Loucy (cell line): Measurements from ENCODE around the gene IDH1.
"Not testable (repeated sequence)": the region's sequence is repeated elsewhere in the genome, so short reads cannot be mapped to it uniquely, and the experiment has no call there.

ENCODE experiments used
- H2AFZ ChIP-seq: fragments of 200-600 bp; sonication (generic); 2 replicates; pipeline ENCODE4 v1.6.0; 2016; ENCODE audit warnings: antibody characterized with exemption, mild to moderate bottlenecking, low read length, moderate library complexity
- H3F3A ChIP-seq: fragments of 200-600 bp; 2 replicates; pipeline ENCODE4 v1.6.0; 2016; ENCODE audit warnings: antibody characterized with exemption, low read depth, mild to moderate bottlenecking
- H3K27me3 ChIP-seq: fragments of 200-600 bp; sonication (generic); 2 replicates; pipeline ENCODE4 v1.6.1; 2014; ENCODE audit warnings: low read length, mild to moderate bottlenecking; ENCODE audit not compliant: insufficient read depth, poor library complexity, severe bottlenecking
- H3K36me3 ChIP-seq: fragments of 200-600 bp; sonication (generic); 2 replicates; pipeline ENCODE4 v1.6.1; 2016; ENCODE audit warnings: low read length; ENCODE audit not compliant: insufficient read depth
- H3K4me1 ChIP-seq: fragments of 200-600 bp; sonication (generic); 2 replicates; pipeline ENCODE4 v1.5.1; 2014; ENCODE audit warnings: low read length, mild to moderate bottlenecking; ENCODE audit not compliant: insufficient read depth, poor library complexity, severe bottlenecking
- H3K4me2 ChIP-seq: fragments of 200-600 bp; sonication (generic); 2 replicates; pipeline ENCODE4 v1.6.0; 2014; ENCODE audit warnings: antibody characterized with exemption, low read length, low read depth, mild to moderate bottlenecking; ENCODE audit not compliant: poor library complexity, severe bottlenecking
- H3K4me3 ChIP-seq: fragments of 200-600 bp; sonication (generic); 2 replicates; pipeline ENCODE4 v1.5.1; 2014; ENCODE audit warnings: low read length, mild to moderate bottlenecking, mixed read lengths; ENCODE audit not compliant: poor library complexity, severe bottlenecking
- H3K79me2 ChIP-seq: fragments of 200-600 bp; sonication (generic); 2 replicates; pipeline ENCODE4 v1.6.1; 2014; ENCODE audit warnings: low read length; ENCODE audit not compliant: insufficient read depth
- H3K9ac ChIP-seq: fragments of 200-600 bp; sonication (generic); 2 replicates; pipeline ENCODE4 v1.6.0; 2014; ENCODE audit warnings: mild to moderate bottlenecking, low read depth, low read length, moderate library complexity; ENCODE audit not compliant: poor library complexity, severe bottlenecking
- H3K9me2 ChIP-seq: fragments of 200-600 bp; sonication (generic); replicated peaks from 2 replicates; pipeline ENCODE4 v1.6.1; 2016; ENCODE audit warnings: low read depth, low read length, mixed read lengths
- H3K9me3 ChIP-seq: fragments of 200-600 bp; sonication (generic); 2 replicates; pipeline ENCODE4 v1.6.1; 2014; ENCODE audit warnings: mild to moderate bottlenecking, antibody characterized with exemption, low read length, low read depth; ENCODE audit not compliant: insufficient read depth
- H4K20me1 ChIP-seq: fragments of 200-600 bp; sonication (generic); 2 replicates; pipeline ENCODE4 v1.6.0; 2014; ENCODE audit warnings: antibody characterized with exemption, low read length, mild to moderate bottlenecking; ENCODE audit not compliant: insufficient read depth, poor library complexity, severe bottlenecking
- CTCF ChIP-seq: fragments of 200-600 bp; sonication (generic); conservative IDR thresholded peaks from 2 replicates; pipeline ENCODE4 v1.5.1; 2014; ENCODE audit warnings: mild to moderate bottlenecking, antibody characterized with exemption, low read length
- EZH2phosphoT487 ChIP-seq: fragments of 200-600 bp; IDR thresholded peaks from 2 replicates; pipeline ENCODE4 v1.6.1; 2018; ENCODE audit warnings: antibody characterized with exemption, mild to moderate bottlenecking, moderate library complexity, borderline replicate concordance

Gene IDH1

GRCh38 chr2:208227581-208228232 is 27.2 kb downstream of the IDH1 start:
- no peak overlapping the region for H3K4me3 ChIP-seq
- no peaks in the 10 kb centered on the region for H3K36me3 ChIP-seq
- no peaks in the 10 kb centered on the region for H3K27me3 ChIP-seq
- H3K9me3 ChIP-seq: no peaks in the 10 kb centered on the region; the same call in 1 of the 2 replicates
- H3K9me2 ChIP-seq: no peaks in the 10 kb centered on the region
- H2AFZ ChIP-seq: no peak overlapping the region
- H3F3A ChIP-seq: no peaks in the 10 kb centered on the region
- H3K79me2 ChIP-seq: no peaks in the 10 kb centered on the region
- H3K4me2 ChIP-seq: no peak overlapping the region
- no peaks in the 10 kb centered on the region for H4K20me1 ChIP-seq
- TF ChIP-seq EZH2phosphoT487: no peak
- no peak for TF ChIP-seq CTCF
- no peaks in the 10 kb centered on the region for H3K4me1 ChIP-seq
- no peak overlapping the region for H3K9ac ChIP-seq

GRCh38 chr2:208224802-208225201 is 30.1 kb downstream of the IDH1 start:
- Histone ChIP-seq H3K4me3 (no peak overlapping the region), H3K9me3 (no peaks in the 10 kb centered on the region), H3K79me2 (no peaks in the 10 kb centered on the region), H3K4me1 (no peaks in the 10 kb centered on the region), H3K36me3 (no peaks in the 10 kb centered on the region), H2AFZ (no peak overlapping the region), H3F3A (no peaks in the 10 kb centered on the region), H3K9ac (no peak overlapping the region), H3K27me3 (no peaks in the 10 kb centered on the region), H3K9me2 (no peaks in the 10 kb centered on the region), H4K20me1 (no peaks in the 10 kb centered on the region), H3K4me2 (no peak overlapping the region)
- no peak for TF ChIP-seq CTCF
- no peak for TF ChIP-seq EZH2phosphoT487

- H3K4me2 ChIP-seq: no peak overlapping the region
- no peaks in the 10 kb centered on the region for H4K20me1 ChIP-seq
- no peaks in the 10 kb centered on the region for H3K27me3 ChIP-seq
- no peaks in the 10 kb centered on the region for H3K36me3 ChIP-seq
- no peak overlapping the region for H3K9ac ChIP-seq
- no peak overlapping the region for H2AFZ ChIP-seq
- H3K9me3 ChIP-seq: no peaks in the 10 kb centered on the region
- H3K9me2 ChIP-seq: no peaks in the 10 kb centered on the region
- no peaks in the 10 kb centered on the region for H3K79me2 ChIP-seq
- no peaks in the 10 kb centered on the region for H3F3A ChIP-seq
- H3K4me3 ChIP-seq: no peak overlapping the region
- no peaks in the 10 kb centered on the region for H3K4me1 ChIP-seq
- TF ChIP-seq EZH2phosphoT487: no peak
- no peak for TF ChIP-seq CTCF
Measured at GRCh38 chr2:208222351-208222750, 32.5 kb downstream of the IDH1 start.

GRCh38 chr2:208221873-208222272 is 33.0 kb downstream of the IDH1 start:
- H3K9me3 ChIP-seq, H3K4me3 ChIP-seq, H3K27me3 ChIP-seq, H2AFZ ChIP-seq, H3K4me2 ChIP-seq, H3K79me2 ChIP-seq, H3K36me3 ChIP-seq, H3F3A ChIP-seq, H4K20me1 ChIP-seq, H3K4me1 ChIP-seq, H3K9ac ChIP-seq, H3K9me2 ChIP-seq: not testable (repeated sequence)
